Tibial nerve (tissue), 4 donors: ENCODE measurements around the gene ADGRL3.

Source experiments
- CTCF ChIP-seq, 5 experiments: fragments of 200-600 bp in 3 of 5; fragments of 450-650 bp in 2 of 5; sonication (generic) in 3 of 5; IDR thresholded peaks; one replicate each; pipeline ENCODE4 v1.5.1; 2016 to 2019; ENCODE audit warnings: antibody characterized with exemption in 5 of 5, mild to moderate bottlenecking in 3 of 5, moderate library complexity in 2 of 5
- EP300 ChIP-seq, 2 donors: sonication (generic); formaldehyde crosslinking; IDR thresholded peaks; one replicate each; pipeline ENCODE4 v1.6.1; 2017; ENCODE audit warnings: antibody characterized with exemption in 2 of 2, mild to moderate bottlenecking in 1 of 2
- POLR2A ChIP-seq, 2 donors: fragments of 450-650 bp; IDR thresholded peaks; one replicate each; pipeline ENCODE4 v1.6.1; 2017; ENCODE audit warnings: antibody characterized with exemption in 2 of 2, mild to moderate bottlenecking in 2 of 2, moderate library complexity in 2 of 2

DNA sequence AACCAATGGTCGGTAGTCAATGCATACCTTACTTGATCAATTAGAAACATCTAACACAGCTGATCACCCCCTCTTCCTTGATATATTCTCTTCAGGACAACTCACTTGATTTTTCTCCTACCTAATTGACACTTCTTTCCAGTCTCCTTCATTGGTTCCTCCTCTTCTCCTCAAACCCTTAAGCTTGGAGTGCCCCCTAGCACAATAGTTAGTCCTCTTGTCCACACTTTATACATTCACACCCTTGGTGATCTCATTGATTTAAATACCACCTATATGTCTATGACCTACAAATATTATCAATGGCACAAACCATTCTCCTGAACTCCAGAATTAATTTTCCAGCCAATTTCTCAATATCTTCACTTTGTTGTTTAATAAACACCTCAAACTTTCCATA, 724.0 kb downstream of the ADGRL3 start:
- TF ChIP-seq POLR2A (IDR thresholded peaks at IDR 0.05), result no peak
- TF ChIP-seq CTCF (IDR thresholded peaks at IDR 0.05), result no peak
- no peak for TF ChIP-seq EP300 (IDR thresholded peaks at IDR 0.05)
